Suprapubic skin (tissue), 3 donors: ENCODE measurements around the gene ETS1.

ENCODE experiments used
- CTCF ChIP-seq, 2 donors: fragments of 200-600 bp in 1 of 2; fragments of 450-650 bp in 1 of 2; sonication (generic) in 1 of 2; IDR thresholded peaks; one replicate each; pipeline ENCODE4 v1.5.1; 2016 to 2019; ENCODE audit warnings: antibody characterized with exemption in 2 of 2, mild to moderate bottlenecking in 1 of 2, moderate library complexity in 1 of 2
- EP300 ChIP-seq: sonication (generic); formaldehyde crosslinking; IDR thresholded peaks from one replicate; pipeline ENCODE4 v1.6.1; 2017; ENCODE audit warnings: antibody characterized with exemption
- POLR2A ChIP-seq, 2 donors: fragments of 450-650 bp; IDR thresholded peaks; one replicate each; pipeline ENCODE4 v1.6.1; 2017; ENCODE audit warnings: antibody characterized with exemption in 2 of 2, mild to moderate bottlenecking in 2 of 2, moderate library complexity in 2 of 2

- TF ChIP-seq CTCF (IDR thresholded peaks at IDR 0.05) (no peak), EP300 (no peak), POLR2A (IDR thresholded peaks at IDR 0.05) (no peak)
Measured at GRCh38 chr11:128431931-128432330, 155.4 kb downstream of the ETS1 start.
